ENCODE results near the gene ZNF536. TPM values are rescaled to one million over a fixed set of nuclear protein-coding genes. Genes with fewer than 3 reads are reported as not detected.

ZNF536 gene
- total and polyA plus RNA-seq, 9 donors = 1.9 to 7.0 (median 2.9) TPM

GRCh38 chr19:30430206-30430734 is 58.1 kb downstream of the ZNF536 start:
- Histone ChIP-seq H3K4me1 (ENCODE audit: control insufficient read depth, insufficient read depth, low read length) (peaks cover 2% of the 10 kb centered on the region), H3K36me3 (ENCODE audit: control insufficient read depth, insufficient read depth, low read length) (no peaks in the 10 kb centered on the region), H3K4me3 (ENCODE audit: low read length) (no peak overlapping the region), H3K27ac (ENCODE audit: low read length) (no peak overlapping the region), H3K9me3 (replicated peaks; ENCODE audit: control insufficient read depth, low read depth, low read length) (no peaks in the 10 kb centered on the region), H3K27me3 (ENCODE audit: control insufficient read depth, insufficient read depth, low read length) (no peaks in the 10 kb centered on the region)
- 100% methylated on average over 2 of the region's 6 CpGs for WGBS (ENCODE audit: insufficient coverage)
- DNase-seq = no peak

GRCh38 chr19:30431591-30431990 is 59.4 kb downstream of the ZNF536 start:
- Histone ChIP-seq H3K4me1 (ENCODE audit: control insufficient read depth, insufficient read depth, low read length) (peaks cover 2% of the 10 kb centered on the region), H3K27ac (ENCODE audit: low read length) (no peak overlapping the region), H3K36me3 (ENCODE audit: control insufficient read depth, insufficient read depth, low read length) (no peaks in the 10 kb centered on the region), H3K9me3 (replicated peaks; ENCODE audit: control insufficient read depth, low read depth, low read length) (no peaks in the 10 kb centered on the region), H3K27me3 (ENCODE audit: control insufficient read depth, insufficient read depth, low read length) (no peaks in the 10 kb centered on the region), H3K4me3 (ENCODE audit: low read length) (no peak overlapping the region)
- DNase-seq = no peak
- WGBS (ENCODE audit: insufficient coverage) = 38% methylated on average over 6 of the region's 8 CpGs

- Histone ChIP-seq H3K4me1 (ENCODE audit: control insufficient read depth, insufficient read depth, low read length) (peaks cover 9% of the 10 kb centered on the region), H3K4me3 (ENCODE audit: low read length) (no peak overlapping the region), H3K27me3 (ENCODE audit: control insufficient read depth, insufficient read depth, low read length) (no peaks in the 10 kb centered on the region), H3K27ac (ENCODE audit: low read length) (no peak overlapping the region), H3K9me3 (replicated peaks; ENCODE audit: control insufficient read depth, low read depth, low read length) (no peaks in the 10 kb centered on the region), H3K36me3 (ENCODE audit: control insufficient read depth, insufficient read depth, low read length) (no peaks in the 10 kb centered on the region)
- WGBS (ENCODE audit: insufficient coverage) = 95% methylated on average over 4 of the region's 4 CpGs
- no peak for DNase-seq
These were observed 62.8 kb downstream of the ZNF536 start for GRCh38 chr19:30434797-30435594.

- H3K27ac ChIP-seq (ENCODE audit: low read length) = no peak overlapping the region
- H3K9me3 ChIP-seq (replicated peaks; ENCODE audit: control insufficient read depth, low read depth, low read length) = no peaks in the 10 kb centered on the region
- no peak for DNase-seq
- H3K27me3 ChIP-seq (ENCODE audit: control insufficient read depth, insufficient read depth, low read length) = no peaks in the 10 kb centered on the region
- H3K36me3 ChIP-seq (ENCODE audit: control insufficient read depth, insufficient read depth, low read length) = no peaks in the 10 kb centered on the region
- H3K4me1 ChIP-seq (ENCODE audit: control insufficient read depth, insufficient read depth, low read length) = peaks cover 14% of the 10 kb centered on the region
- 83% methylated on average over 1 of the region's 2 CpGs for WGBS (ENCODE audit: insufficient coverage)
- H3K4me3 ChIP-seq (ENCODE audit: low read length) = no peak overlapping the region
These were observed 65.7 kb downstream of the ZNF536 start for GRCh38 chr19:30437869-30438268.

- Histone ChIP-seq H3K27ac (ENCODE audit: low read length) (no peak overlapping the region), H3K27me3 (ENCODE audit: control insufficient read depth, insufficient read depth, low read length) (no peaks in the 10 kb centered on the region), H3K9me3 (replicated peaks; ENCODE audit: control insufficient read depth, low read depth, low read length) (no peaks in the 10 kb centered on the region), H3K4me3 (ENCODE audit: low read length) (no peak overlapping the region), H3K4me1 (ENCODE audit: control insufficient read depth, insufficient read depth, low read length) (peaks cover 14% of the 10 kb centered on the region), H3K36me3 (ENCODE audit: control insufficient read depth, insufficient read depth, low read length) (no peaks in the 10 kb centered on the region)
- DNase-seq = no peak
- WGBS (ENCODE audit: insufficient coverage) = 37% methylated on average over 10 of the region's 12 CpGs
These were observed 67.1 kb downstream of the ZNF536 start for GRCh38 chr19:30439310-30439709.

GRCh38 chr19:30441011-30441410 is 68.8 kb downstream of the ZNF536 start:
- no peak for DNase-seq
- no peaks in the 10 kb centered on the region for H3K9me3 ChIP-seq (replicated peaks; ENCODE audit: control insufficient read depth, low read depth, low read length)
- 63% methylated on average over 2 of the region's 4 CpGs for WGBS (ENCODE audit: insufficient coverage)
- no peaks in the 10 kb centered on the region for H3K27me3 ChIP-seq (ENCODE audit: control insufficient read depth, insufficient read depth, low read length)
- no peak overlapping the region for H3K27ac ChIP-seq (ENCODE audit: low read length)
- peaks cover 14% of the 10 kb centered on the region for H3K4me1 ChIP-seq (ENCODE audit: control insufficient read depth, insufficient read depth, low read length)
- H3K36me3 ChIP-seq (ENCODE audit: control insufficient read depth, insufficient read depth, low read length) = no peaks in the 10 kb centered on the region
- H3K4me3 ChIP-seq (ENCODE audit: low read length) = no peak overlapping the region

GRCh38 chr19:30442674-30443073 is 70.5 kb downstream of the ZNF536 start:
- Histone ChIP-seq H3K4me3 (ENCODE audit: low read length) (no peak overlapping the region), H3K27ac (ENCODE audit: low read length) (no peak overlapping the region), H3K27me3 (ENCODE audit: control insufficient read depth, insufficient read depth, low read length) (no peaks in the 10 kb centered on the region), H3K36me3 (ENCODE audit: control insufficient read depth, insufficient read depth, low read length) (no peaks in the 10 kb centered on the region), H3K9me3 (replicated peaks; ENCODE audit: control insufficient read depth, low read depth, low read length) (no peaks in the 10 kb centered on the region), H3K4me1 (ENCODE audit: control insufficient read depth, insufficient read depth, low read length) (peaks cover 25% of the 10 kb centered on the region)
- WGBS (ENCODE audit: insufficient coverage) = no CpG with 5 or more reads among the region's 4 CpGs
- DNase-seq = no peak

- no peaks in the 10 kb centered on the region for H3K36me3 ChIP-seq (ENCODE audit: control insufficient read depth, insufficient read depth, low read length)
- H3K4me3 ChIP-seq (ENCODE audit: low read length) = no peak overlapping the region
- no peak for DNase-seq
- 94% methylated on average over 48 of the region's 50 CpGs for WGBS (ENCODE audit: insufficient coverage)
- peaks cover 26% of the 10 kb centered on the region for H3K4me1 ChIP-seq (ENCODE audit: control insufficient read depth, insufficient read depth, low read length)
- no peak overlapping the region for H3K27ac ChIP-seq (ENCODE audit: low read length)
- no peaks in the 10 kb centered on the region for H3K27me3 ChIP-seq (ENCODE audit: control insufficient read depth, insufficient read depth, low read length)
- no peaks in the 10 kb centered on the region for H3K9me3 ChIP-seq (replicated peaks; ENCODE audit: control insufficient read depth, low read depth, low read length)
These were observed 71.5 kb downstream of the ZNF536 start for GRCh38 chr19:30443531-30444252.

- no peak for DNase-seq
- no peak overlapping the region for H3K4me3 ChIP-seq (ENCODE audit: low read length)
- WGBS (ENCODE audit: insufficient coverage) = 97% methylated on average over 37 of the region's 37 CpGs
- no peak overlapping the region for H3K27ac ChIP-seq (ENCODE audit: low read length)
- no peaks in the 10 kb centered on the region for H3K36me3 ChIP-seq (ENCODE audit: control insufficient read depth, insufficient read depth, low read length)
- H3K4me1 ChIP-seq (ENCODE audit: control insufficient read depth, insufficient read depth, low read length) = peaks cover 24% of the 10 kb centered on the region
- H3K9me3 ChIP-seq (replicated peaks; ENCODE audit: control insufficient read depth, low read depth, low read length) = no peaks in the 10 kb centered on the region
- no peaks in the 10 kb centered on the region for H3K27me3 ChIP-seq (ENCODE audit: control insufficient read depth, insufficient read depth, low read length)
These were observed 72.1 kb downstream of the ZNF536 start for GRCh38 chr19:30444253-30444671.

- Histone ChIP-seq H3K27ac (ENCODE audit: low read length) (no peak overlapping the region), H3K4me3 (ENCODE audit: low read length) (no peak overlapping the region), H3K27me3 (ENCODE audit: control insufficient read depth, insufficient read depth, low read length) (no peaks in the 10 kb centered on the region), H3K9me3 (replicated peaks; ENCODE audit: control insufficient read depth, low read depth, low read length) (no peaks in the 10 kb centered on the region), H3K4me1 (ENCODE audit: control insufficient read depth, insufficient read depth, low read length) (peaks cover 22% of the 10 kb centered on the region), H3K36me3 (ENCODE audit: control insufficient read depth, insufficient read depth, low read length) (no peaks in the 10 kb centered on the region)
- DNase-seq = no peak
- 97% methylated on average over 27 of the region's 29 CpGs for WGBS (ENCODE audit: insufficient coverage)
These were observed 72.6 kb downstream of the ZNF536 start for GRCh38 chr19:30444686-30445232.
